DND-41 (cell line): Measurements from ENCODE around the gene NRL.

ENCODE experiments used
- CTCF ChIP-seq: IDR thresholded peaks from 2 replicates; pipeline ENCODE4 v1.5.1; 2012; ENCODE audit warnings: borderline replicate concordance, low read length, moderate library complexity, mild to moderate bottlenecking; ENCODE audit not compliant: poor library complexity, severe bottlenecking; ENCODE audit errors: extremely low read depth
- EZH2 ChIP-seq: IDR thresholded peaks from 3 replicates; pipeline ENCODE4 v1.6.1; 2012; ENCODE audit warnings: borderline replicate concordance, low read depth, mild to moderate bottlenecking, moderate library complexity, low read length, inconsistent platforms; ENCODE audit not compliant: severe bottlenecking

- TF ChIP-seq CTCF (no peak), EZH2 (no peak)
Observed at GRCh38 chr14:24135834-24136683, 21.3 kb upstream of the NRL start, which contains the start of gene PSME1.
